ENCODE results near the gene HGFAC.

HGFAC gene

DNA sequence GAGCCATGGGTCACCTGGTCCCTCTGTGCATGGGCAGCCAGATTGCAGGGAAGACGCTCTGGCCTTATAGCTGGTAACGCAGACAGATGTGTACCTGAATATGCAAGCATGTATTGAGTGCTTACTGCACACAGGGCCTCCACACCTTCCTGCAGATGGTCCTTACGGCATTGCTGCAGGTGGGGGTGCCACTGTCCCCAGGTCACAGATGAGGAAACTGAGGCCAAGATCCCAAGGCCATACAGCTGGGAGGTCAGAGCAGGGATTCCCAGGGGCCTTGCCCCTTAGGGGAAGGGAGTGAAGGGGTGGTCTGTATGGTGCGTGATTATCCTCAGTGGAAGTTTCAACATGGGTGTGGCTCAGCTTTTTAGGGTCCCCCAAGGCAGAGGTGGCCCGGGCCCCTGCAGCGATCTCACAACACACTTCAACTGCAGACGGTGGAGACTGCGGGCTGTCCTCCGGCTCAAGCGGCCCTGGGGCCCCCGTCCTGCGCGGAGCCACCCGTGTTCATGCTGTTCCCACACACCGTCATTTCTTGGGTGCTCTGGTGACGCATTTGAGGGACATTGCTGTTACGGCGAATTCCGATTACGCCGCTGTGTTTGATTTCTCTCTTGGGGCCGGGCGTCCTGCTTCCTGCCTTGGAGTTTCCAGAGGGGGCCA lies 29.5 kb downstream of the HGFAC start:
- TF ChIP-seq POLR2A (IDR thresholded peaks at IDR 0.05; ENCODE audit: low read depth, low read length), result no peak
- DNase-seq (ENCODE audit: insufficient read length, low spot score), result no peak
- FAIRE-seq, result no peak

- TF ChIP-seq POLR2A (IDR thresholded peaks at IDR 0.05; ENCODE audit: low read depth, low read length), result no peak
- no peak for FAIRE-seq
- DNase-seq (ENCODE audit: insufficient read length, low spot score), result no peak
Measured at GRCh38 chr4:3471886-3472285, 30.1 kb downstream of the HGFAC start.

GRCh38 chr4:3472411-3473141 lies 30.8 kb downstream of the HGFAC start:
- FAIRE-seq (no peak), DNase-seq (ENCODE audit: insufficient read length, low spot score) (no peak)
- no peak for TF ChIP-seq POLR2A (IDR thresholded peaks at IDR 0.05; ENCODE audit: low read depth, low read length)

DNA sequence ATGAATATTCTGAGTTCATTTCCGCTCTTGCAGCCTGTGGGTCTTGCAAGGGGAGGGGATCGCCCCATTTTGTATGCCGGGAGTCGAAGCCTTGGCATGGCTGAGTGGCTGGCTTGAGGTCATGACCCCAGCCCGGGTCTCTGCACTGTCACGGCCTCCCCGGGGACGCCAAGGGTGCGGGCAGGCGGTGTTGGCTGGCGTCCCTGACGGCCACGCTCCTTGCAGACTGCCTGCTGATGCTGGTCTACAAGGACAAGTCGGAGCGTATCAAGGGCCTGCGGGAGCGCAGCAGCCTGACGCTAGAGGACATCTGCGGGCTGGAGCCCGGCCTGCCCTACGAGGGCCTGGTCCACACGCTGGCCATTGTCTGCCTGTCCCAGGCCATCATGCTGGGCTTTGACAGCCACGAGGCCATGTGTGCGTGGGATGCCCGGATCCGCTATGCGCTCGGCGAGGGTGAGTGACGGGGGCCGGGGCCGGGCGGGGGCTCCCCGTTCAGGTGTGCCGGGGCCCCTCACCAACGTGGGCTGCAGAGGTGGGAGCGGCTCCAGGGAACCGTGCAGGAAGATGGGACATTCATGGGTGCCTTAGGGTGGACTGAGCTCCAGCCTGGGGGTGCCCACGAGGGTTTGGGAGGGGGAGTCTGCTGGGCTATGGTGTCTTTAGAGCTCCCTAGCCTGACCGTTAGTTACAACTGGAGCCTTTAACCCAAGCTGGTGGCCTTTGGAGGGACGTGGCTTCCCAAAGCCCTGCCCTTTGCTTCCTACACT lies 31.6 kb downstream of the HGFAC start:
- TF ChIP-seq POLR2A (IDR thresholded peaks at IDR 0.05; ENCODE audit: low read depth, low read length), result no peak
- no peak for FAIRE-seq
- no peak for DNase-seq (ENCODE audit: insufficient read length, low spot score)

DNA sequence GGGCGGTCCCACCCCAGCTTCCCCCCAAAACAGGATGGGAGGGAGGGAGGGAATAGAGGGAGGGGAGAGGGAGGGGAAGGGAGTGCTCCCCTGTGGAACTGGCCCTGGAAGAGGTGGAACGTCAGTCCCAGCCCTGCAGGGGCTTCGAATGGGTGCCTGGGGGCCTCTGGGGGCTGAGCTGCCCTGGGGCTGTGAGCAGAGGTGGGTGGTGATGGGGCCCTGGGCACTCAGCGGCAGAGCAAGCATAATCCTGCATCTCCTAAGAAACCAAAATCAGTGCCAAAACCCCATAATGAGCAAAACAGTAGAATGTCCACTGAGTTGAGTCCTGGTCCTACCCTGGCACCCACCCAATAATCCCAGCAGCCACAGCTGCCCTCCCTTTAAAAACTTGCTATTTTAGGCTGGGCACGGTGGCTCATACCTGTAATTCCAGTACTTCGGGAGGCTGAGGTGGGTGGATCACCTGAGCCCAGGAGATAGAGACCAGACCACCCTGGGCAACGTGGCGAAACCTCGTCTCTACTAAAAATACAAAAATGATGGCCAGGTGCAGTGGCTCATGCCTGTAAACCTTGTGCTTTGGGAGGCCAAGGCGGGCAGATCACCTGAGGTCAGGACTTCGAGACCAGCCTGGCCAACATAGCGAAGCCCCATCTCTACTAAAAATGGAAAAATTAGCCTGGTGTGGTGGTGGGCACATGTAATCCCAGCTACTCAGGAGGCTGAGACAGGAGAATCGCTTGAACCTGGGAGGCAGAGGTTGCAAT lies 32.4 kb downstream of the HGFAC start:
- no peak for FAIRE-seq
- DNase-seq (ENCODE audit: insufficient read length, low spot score), result no peak

DNA sequence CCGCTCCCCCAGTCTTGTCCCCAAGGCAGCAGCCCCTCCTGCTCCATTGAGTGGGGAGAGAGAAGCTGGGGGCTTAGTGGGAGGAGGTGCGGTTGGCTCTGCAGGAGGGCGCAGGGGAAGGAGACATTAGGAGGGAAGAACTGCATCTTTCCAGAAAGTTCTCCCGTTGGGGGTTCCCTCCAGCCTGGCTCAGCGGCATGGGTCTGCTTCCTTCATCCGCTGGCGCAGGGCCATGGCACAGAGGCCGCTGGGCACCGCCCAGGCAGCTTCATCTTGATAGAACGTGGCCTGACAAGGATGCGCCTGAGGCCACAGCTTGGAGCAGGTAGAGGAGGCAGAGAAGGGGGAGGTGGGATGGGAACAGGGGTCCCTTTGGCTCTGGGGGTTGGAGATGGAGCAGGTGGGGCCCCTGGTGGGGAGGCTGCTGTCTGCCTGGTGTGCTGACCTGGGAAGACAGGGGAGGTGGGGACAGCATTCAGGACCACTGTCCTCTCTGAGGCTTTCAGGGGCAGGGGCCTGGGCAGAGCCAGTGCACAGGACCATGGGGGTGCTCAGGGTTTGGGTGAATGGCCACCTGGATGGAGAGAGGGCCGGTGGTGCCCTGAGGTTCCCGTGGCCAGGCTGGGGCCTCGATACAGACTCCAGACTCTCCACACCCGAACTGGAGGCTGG lies 33.4 kb downstream of the HGFAC start:
- no peak for TF ChIP-seq POLR2A (IDR thresholded peaks at IDR 0.05; ENCODE audit: low read depth, low read length)
- FAIRE-seq, result no peak
- DNase-seq (ENCODE audit: insufficient read length, low spot score), result no peak

More for the DNA sequence above, 32.4 kb downstream of the HGFAC start:
- TF ChIP-seq POLR2A (IDR thresholded peaks at IDR 0.05; ENCODE audit: low read depth, low read length), result no peak

- TF ChIP-seq POLR2A (IDR thresholded peaks at IDR 0.05; ENCODE audit: low read depth, low read length), result no peak
- FAIRE-seq (no peak), DNase-seq (ENCODE audit: insufficient read length, low spot score) (no peak)
Measured at GRCh38 chr4:3475713-3476260, 34.0 kb downstream of the HGFAC start.

GRCh38 chr4:3476341-3476747 lies 34.6 kb downstream of the HGFAC start:
- FAIRE-seq (no peak), DNase-seq (ENCODE audit: insufficient read length, low spot score) (no peak)
- no peak for TF ChIP-seq POLR2A (IDR thresholded peaks at IDR 0.05; ENCODE audit: low read depth, low read length)

GRCh38 chr4:3476936-3477749 lies 35.4 kb downstream of the HGFAC start:
- TF ChIP-seq POLR2A (IDR thresholded peaks at IDR 0.05; ENCODE audit: low read depth, low read length), result no peak
- DNase-seq (ENCODE audit: insufficient read length, low spot score), result no peak
- no peak for FAIRE-seq

DNA sequence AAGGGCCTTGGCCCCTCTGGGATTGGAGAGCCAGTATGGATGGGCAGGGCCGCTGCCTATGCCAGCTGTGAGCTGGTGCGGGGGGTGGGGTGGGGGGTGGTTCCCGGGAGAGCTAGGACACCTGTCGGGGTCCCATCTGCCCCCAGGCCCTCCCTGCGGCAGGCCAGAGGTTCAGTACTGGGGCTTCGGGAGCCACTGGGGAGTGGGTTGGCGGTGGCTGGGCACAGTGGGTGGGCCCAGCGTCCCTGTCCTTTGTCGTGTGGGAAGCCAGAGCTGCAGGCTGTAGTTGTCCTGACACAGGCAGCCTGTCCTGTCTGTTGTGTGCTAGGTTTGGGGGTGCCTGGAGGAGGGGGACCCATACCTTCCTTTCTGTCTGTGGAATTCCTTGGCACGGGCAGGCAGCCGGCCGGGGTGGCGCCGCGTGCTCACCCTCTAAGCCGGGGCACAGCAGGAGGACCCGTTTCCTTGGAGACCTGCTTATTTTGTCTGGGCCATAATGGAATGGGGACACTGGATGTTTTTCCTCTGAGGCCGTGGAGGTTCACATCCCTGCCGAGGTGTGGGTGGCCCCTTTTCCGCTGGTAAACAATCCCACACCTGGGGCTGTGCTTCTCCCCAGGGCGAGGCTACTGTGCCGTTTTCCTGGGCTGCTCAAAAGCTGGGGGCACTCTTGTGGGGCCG lies 36.1 kb downstream of the HGFAC start:
- no peak for FAIRE-seq
- TF ChIP-seq POLR2A (IDR thresholded peaks at IDR 0.05; ENCODE audit: low read depth, low read length), result no peak
- DNase-seq (ENCODE audit: insufficient read length, low spot score), result peak; percentile 48

- no peak for TF ChIP-seq POLR2A (IDR thresholded peaks at IDR 0.05; ENCODE audit: low read depth, low read length)
- no peak for FAIRE-seq
- DNase-seq (ENCODE audit: insufficient read length, low spot score), result no peak
Measured at GRCh38 chr4:3478446-3479357, 36.9 kb downstream of the HGFAC start.

Data from H54 (cell line).